Erythroblast (primary cell): ENCODE measurements around the gene DENND2D.

Source experiments
- GATA1 ChIP-seq: IDR thresholded peaks from 2 replicates; pipeline ENCODE4 v1.6.1; 2011; ENCODE audit warnings: low read depth, mild to moderate bottlenecking, control low read depth, low read length, moderate library complexity
- POLR2A ChIP-seq: IDR thresholded peaks from 2 replicates; pipeline ENCODE4 v1.6.1; 2011; ENCODE audit warnings: mild to moderate bottlenecking, low read length

GRCh38 chr1:111199329-111199728 lies 1.1 kb downstream of the DENND2D start:
- TF ChIP-seq POLR2A (no peak), GATA1 (no peak)
